Peyer's patch (tissue), 4 donors: ENCODE measurements around the gene FGF12. TPM values are rescaled to one million over a fixed set of nuclear protein-coding genes. Genes with fewer than 3 reads are reported as not detected.

ENCODE experiments used
- DNase-seq, 3 donors: peaks; one replicate each; pipeline ENCODE4 v3.0.0-alpha.2; 2017 to 2019
- H3K27ac ChIP-seq, 4 donors: fragments of 200-600 bp; sonication (generic); one replicate each; pipeline ENCODE4 v1.5.1; 2016 to 2019
- H3K27me3 ChIP-seq, 2 donors: fragments of 200-600 bp; sonication (generic); one replicate each; pipeline ENCODE4 v1.5.1; 2019
- H3K36me3 ChIP-seq, 3 donors: fragments of 200-600 bp; sonication (generic); one replicate each; pipeline ENCODE4 v1.5.1; 2016 to 2019
- H3K4me1 ChIP-seq, 4 donors: fragments of 200-600 bp; sonication (generic); one replicate each; pipeline ENCODE4 v1.5.1; 2016 to 2019
- H3K4me3 ChIP-seq, 4 donors: fragments of 200-600 bp; sonication (generic); 1 replicate in 3 of 4; 2 replicates in 1 of 4; pipeline ENCODE4 v1.5.1; 2016 to 2019; ENCODE audit warnings: mild to moderate bottlenecking in 1 of 4
- H3K9me3 ChIP-seq, 4 donors: fragments of 200-600 bp; sonication (generic); one replicate each; pipeline ENCODE4 v1.5.1; 2016 to 2019; ENCODE audit warnings: mild to moderate bottlenecking in 1 of 4
- POLR2A ChIP-seq, 2 donors: fragments of 450-650 bp; IDR thresholded peaks; one replicate each; pipeline ENCODE4 v1.5.1; 2017; ENCODE audit warnings: antibody characterized with exemption in 2 of 2, mild to moderate bottlenecking in 2 of 2, moderate library complexity in 2 of 2
- total RNA-seq, 4 donors: library from RNA; depleted of rRNA; stranded (reverse); fragments of >200 nt; gene quantifications; one replicate each; pipeline ENCODE4 v1.1.0, GENCODE V29; 2016
- TF ChIP-seq, protein P1 (sequence below), 6 experiments: fragments of 450-650 bp in 4 of 6; fragments of 200-600 bp in 2 of 6; sonication (generic) in 1 of 6; IDR thresholded peaks; one replicate each; pipeline ENCODE4 v1.5.1; 2017 to 2019; ENCODE audit warnings: antibody characterized with exemption in 6 of 6, mild to moderate bottlenecking in 3 of 6, moderate library complexity in 1 of 6

Gene FGF12
- total RNA-seq, 4 donors from 2014 or later, result 0.47 TPM; not detected in 3

DNA sequence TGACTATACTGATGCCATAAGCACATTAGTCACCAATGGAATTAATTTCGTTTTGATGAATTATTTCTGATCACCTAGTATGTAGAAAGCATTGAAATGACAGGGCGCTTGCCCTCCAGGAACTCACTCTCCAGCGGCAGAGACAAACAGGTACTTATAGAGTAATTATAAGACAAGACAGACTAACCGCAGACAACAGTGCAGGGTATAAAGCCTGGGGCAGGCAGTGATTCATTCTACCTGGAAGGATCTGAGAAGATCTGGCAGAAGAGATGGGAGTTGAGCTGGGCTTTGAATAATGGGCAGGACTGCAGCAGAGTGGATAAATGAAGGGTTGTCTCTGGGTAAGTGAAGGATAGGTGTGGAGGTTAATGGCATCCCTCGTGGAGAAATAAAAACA lies 331.8 kb downstream of the FGF12 start:
- no peaks in the 10 kb centered on the region for H3K9me3 ChIP-seq
- H3K4me1 ChIP-seq, result no peaks in the 10 kb centered on the region
- no peak overlapping the region for H3K27ac ChIP-seq
- H3K27me3 ChIP-seq, result no peaks in the 10 kb centered on the region
- H3K36me3 ChIP-seq, result no peaks in the 10 kb centered on the region
- TF ChIP-seq, protein P1, sequence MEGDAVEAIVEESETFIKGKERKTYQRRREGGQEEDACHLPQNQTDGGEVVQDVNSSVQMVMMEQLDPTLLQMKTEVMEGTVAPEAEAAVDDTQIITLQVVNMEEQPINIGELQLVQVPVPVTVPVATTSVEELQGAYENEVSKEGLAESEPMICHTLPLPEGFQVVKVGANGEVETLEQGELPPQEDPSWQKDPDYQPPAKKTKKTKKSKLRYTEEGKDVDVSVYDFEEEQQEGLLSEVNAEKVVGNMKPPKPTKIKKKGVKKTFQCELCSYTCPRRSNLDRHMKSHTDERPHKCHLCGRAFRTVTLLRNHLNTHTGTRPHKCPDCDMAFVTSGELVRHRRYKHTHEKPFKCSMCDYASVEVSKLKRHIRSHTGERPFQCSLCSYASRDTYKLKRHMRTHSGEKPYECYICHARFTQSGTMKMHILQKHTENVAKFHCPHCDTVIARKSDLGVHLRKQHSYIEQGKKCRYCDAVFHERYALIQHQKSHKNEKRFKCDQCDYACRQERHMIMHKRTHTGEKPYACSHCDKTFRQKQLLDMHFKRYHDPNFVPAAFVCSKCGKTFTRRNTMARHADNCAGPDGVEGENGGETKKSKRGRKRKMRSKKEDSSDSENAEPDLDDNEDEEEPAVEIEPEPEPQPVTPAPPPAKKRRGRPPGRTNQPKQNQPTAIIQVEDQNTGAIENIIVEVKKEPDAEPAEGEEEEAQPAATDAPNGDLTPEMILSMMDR (IDR thresholded peaks at IDR 0.05), result no peak
- no peak for TF ChIP-seq POLR2A (IDR thresholded peaks at IDR 0.05)
- no peak overlapping the region for H3K4me3 ChIP-seq
- no peak for DNase-seq

DNA sequence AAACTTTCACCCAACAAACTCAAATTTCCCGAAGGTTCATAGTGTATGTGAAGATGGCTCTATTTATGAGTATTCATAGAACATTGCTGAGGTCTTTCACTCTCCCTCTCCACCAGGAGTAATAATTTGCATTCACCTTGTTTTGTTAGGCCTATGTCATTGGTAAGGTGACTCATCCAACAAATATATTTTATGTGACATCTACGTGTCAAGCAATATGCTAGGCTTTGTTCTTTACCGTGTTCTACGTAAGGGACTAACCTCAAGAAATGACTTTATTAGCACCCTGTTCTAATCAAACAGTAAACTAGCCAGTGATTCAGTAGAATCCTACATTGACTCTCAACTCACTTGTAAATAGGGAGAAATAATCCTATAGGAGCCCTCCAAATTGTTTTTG lies 334.4 kb downstream of the FGF12 start:
- Histone ChIP-seq H3K4me1 (no peaks in the 10 kb centered on the region), H3K27ac (no peak overlapping the region)
- TF ChIP-seq POLR2A (IDR thresholded peaks at IDR 0.05), result no peak
- TF ChIP-seq, protein P1 (IDR thresholded peaks at IDR 0.05), result no peak

DNA sequence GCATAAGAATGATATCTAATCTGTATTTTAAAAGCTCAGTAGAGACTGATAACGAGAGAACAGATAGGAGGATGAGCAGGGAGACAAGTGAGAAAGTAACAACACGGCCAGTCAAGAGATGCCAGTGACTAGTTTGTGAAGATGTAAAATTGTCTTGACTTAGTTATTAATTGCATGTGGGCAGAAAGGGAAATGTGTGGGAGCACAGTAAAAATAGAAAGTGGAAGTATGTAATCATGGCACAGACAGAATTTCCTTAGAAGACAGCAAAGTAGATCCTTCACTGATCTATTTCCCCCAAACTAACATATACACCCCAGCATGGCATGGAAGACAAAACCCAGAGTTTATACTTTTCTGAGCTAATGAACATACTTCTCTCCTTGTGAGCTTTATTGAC lies 344.5 kb downstream of the FGF12 start:
- H3K27me3 ChIP-seq, result no peaks in the 10 kb centered on the region
- H3K9me3 ChIP-seq, result no peaks in the 10 kb centered on the region
- H3K27ac ChIP-seq, result no peak overlapping the region
- DNase-seq, result no peak
- H3K4me3 ChIP-seq, result no peak overlapping the region
- no peaks in the 10 kb centered on the region for H3K36me3 ChIP-seq
- TF ChIP-seq, protein P1 (IDR thresholded peaks at IDR 0.05), result no peak
- TF ChIP-seq POLR2A (IDR thresholded peaks at IDR 0.05), result no peak
- H3K4me1 ChIP-seq, result no peaks in the 10 kb centered on the region

More for the DNA sequence above, 334.4 kb downstream of the FGF12 start:
- no peak overlapping the region for H3K4me3 ChIP-seq
- H3K36me3 ChIP-seq, result no peaks in the 10 kb centered on the region
- DNase-seq, result no peak
- no peaks in the 10 kb centered on the region for H3K9me3 ChIP-seq
- H3K27me3 ChIP-seq, result no peaks in the 10 kb centered on the region

DNA sequence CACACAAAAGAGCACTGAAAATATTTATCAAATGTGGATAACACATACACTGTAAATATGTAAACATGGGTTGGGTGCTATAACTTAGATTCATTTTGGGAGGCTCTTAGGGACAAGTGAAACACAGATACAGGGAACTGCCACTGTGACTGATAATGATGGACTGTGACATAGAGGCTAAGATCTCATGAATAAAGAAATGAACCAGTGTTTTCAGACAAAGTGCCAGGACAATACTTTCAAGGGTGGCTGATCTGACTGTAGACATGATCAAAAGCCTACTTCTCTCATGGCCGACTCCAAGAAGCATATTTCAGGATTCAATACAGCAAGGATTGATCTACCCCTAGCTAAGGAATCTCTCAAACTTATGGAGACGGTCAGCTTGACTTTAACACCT lies 353.8 kb downstream of the FGF12 start:
- H3K27ac ChIP-seq, result no peak overlapping the region
- no peak for DNase-seq
- H3K4me3 ChIP-seq, result no peak overlapping the region
- TF ChIP-seq, protein P1 (IDR thresholded peaks at IDR 0.05), result no peak
- no peak for TF ChIP-seq POLR2A (IDR thresholded peaks at IDR 0.05)
- no peaks in the 10 kb centered on the region for H3K9me3 ChIP-seq
- no peaks in the 10 kb centered on the region for H3K27me3 ChIP-seq
- H3K4me1 ChIP-seq, result no peaks in the 10 kb centered on the region
- H3K36me3 ChIP-seq, result no peaks in the 10 kb centered on the region

DNA sequence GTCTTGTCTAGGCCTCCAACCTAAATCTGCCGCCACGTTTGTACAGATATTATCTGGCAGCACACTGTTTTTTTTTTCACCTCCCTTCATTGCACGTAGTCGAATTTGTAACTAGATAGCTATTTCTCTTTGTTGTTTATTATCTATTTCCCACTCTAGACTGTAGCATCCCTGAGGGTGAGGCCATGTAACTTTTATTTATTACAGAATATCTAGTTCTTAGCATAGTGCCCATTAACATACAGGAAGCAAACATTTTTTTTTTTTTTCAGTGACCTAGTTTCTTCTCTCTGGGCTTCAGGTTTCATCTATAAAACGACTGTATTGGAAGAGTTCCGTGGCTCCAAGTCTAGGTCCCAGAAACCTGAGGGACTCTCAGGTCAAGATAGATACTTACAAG lies 354.3 kb downstream of the FGF12 start:
- no peak overlapping the region for H3K27ac ChIP-seq
- no peak overlapping the region for H3K4me3 ChIP-seq
- H3K4me1 ChIP-seq, result no peaks in the 10 kb centered on the region
- DNase-seq, result no peak
- no peak for TF ChIP-seq POLR2A (IDR thresholded peaks at IDR 0.05)
- TF ChIP-seq, protein P1 (IDR thresholded peaks at IDR 0.05), result no peak
- no peaks in the 10 kb centered on the region for H3K36me3 ChIP-seq
- H3K27me3 ChIP-seq, result no peaks in the 10 kb centered on the region
- H3K9me3 ChIP-seq, result no peaks in the 10 kb centered on the region

DNA sequence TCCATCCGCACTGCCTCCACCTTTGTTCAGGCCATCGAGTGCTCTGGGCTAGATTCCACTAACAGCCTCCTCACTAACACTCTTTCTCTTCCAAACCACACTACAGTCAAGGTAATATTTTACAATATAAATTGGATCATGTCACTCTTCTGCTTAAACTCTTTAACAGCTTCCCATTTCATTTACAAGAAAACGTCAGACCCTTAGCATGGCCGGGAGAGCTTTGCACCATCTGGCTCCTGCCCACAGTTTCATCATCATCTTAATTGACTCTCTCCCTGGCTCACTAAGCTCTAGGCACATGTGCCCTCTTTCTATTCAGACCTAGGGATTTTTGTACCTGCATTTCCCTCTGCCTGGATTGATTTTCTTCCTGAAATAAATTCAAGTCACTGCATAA lies 354.7 kb downstream of the FGF12 start:
- DNase-seq, result no peak
- no peak for TF ChIP-seq POLR2A (IDR thresholded peaks at IDR 0.05)
- TF ChIP-seq, protein P1 (IDR thresholded peaks at IDR 0.05), result no peak
- Histone ChIP-seq H3K9me3 (no peaks in the 10 kb centered on the region), H3K36me3 (no peaks in the 10 kb centered on the region), H3K27ac (no peak overlapping the region), H3K27me3 (no peaks in the 10 kb centered on the region), H3K4me3 (no peak overlapping the region), H3K4me1 (no peaks in the 10 kb centered on the region)
